ENCODE data around the gene HSD17B14. TPM values are rescaled to one million over a fixed set of nuclear protein-coding genes. Genes with fewer than 3 reads are reported as not detected.

Gene HSD17B14
- total and polyA plus RNA-seq, 2 of the 8 experiments (the other 6 are each of a cell fraction or from before 2014, with no cell fraction given): 8.4 to 25.5 TPM

DNA sequence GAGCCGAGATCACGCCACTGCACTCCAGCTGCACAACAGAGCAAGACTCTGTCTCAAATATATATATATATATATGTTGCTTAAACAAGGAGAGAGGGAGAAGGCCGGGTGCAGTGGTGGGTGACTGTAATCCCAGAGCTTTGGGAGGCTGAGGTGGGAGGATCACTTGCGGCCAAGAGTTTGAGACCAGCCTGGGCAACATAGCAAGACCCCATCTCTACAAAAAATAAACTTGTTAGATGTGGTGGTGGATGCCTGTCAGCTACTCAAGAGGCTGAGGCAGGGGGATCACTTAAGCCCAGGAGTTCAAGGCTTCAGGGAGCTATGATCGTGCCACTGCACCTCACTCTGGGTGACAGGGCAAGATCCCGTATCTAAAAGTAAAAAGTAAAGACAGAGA, 5.3 kb upstream of the HSD17B14 start:
- Histone ChIP-seq H3K27ac (ENCODE audit: low read depth, low read length) (no peak overlapping the region), H4K5ac (ENCODE audit: insufficient read length, low read depth, low read length) (no peak overlapping the region), H2BK20ac (ENCODE audit: low read length) (no peak overlapping the region), H4K91ac (replicated peaks; ENCODE audit: insufficient read length, low read length) (no peak overlapping the region), H3K4me3 (ENCODE audit: extremely low read depth in 1 of 4, insufficient read depth in 2 of 4, low read depth in 3 of 4, low read length in 4 of 4) (no peak overlapping the region), H3K79me2 (ENCODE audit: control insufficient read depth in 1 of 2, insufficient read depth in 2 of 2, low read length in 2 of 2) (no peaks in the 10 kb centered on the region), H3K9ac (replicated peaks in 1 of 4; ENCODE audit: extremely low read depth in 1 of 4, low read depth in 3 of 4, low read length in 3 of 4) (no peak overlapping the region), H2BK15ac (ENCODE audit: low read length) (no peak overlapping the region), H3K4me1 (replicated peaks in 1 of 4; ENCODE audit: control insufficient read depth in 3 of 4, insufficient read depth in 4 of 4, low read length in 3 of 4) (no peaks in the 10 kb centered on the region; a peak in 1 of 7 replicates), H3K23ac (ENCODE audit: insufficient read length) (no peak overlapping the region), H2BK12ac (ENCODE audit: low read depth, low read length) (no peak overlapping the region), H3K9me3 (ENCODE audit: insufficient read depth in 2 of 2, low read depth in 1 of 2, low read length in 1 of 2) (no peaks in the 10 kb centered on the region), H2AK5ac (ENCODE audit: low read depth, low read length) (no peak overlapping the region), H3K79me1 (ENCODE audit: low read depth, low read length) (no peaks in the 10 kb centered on the region), H2BK120ac (replicated peaks; ENCODE audit: low read depth, low read length) (no peak overlapping the region), H3K18ac (ENCODE audit: extremely low read depth, low read length) (no peak overlapping the region), H3K4me2 (ENCODE audit: insufficient read depth in 1 of 2, low read depth in 2 of 2, low read length in 2 of 2) (no peak overlapping the region), H2AFZ (ENCODE audit: low read length) (no peak overlapping the region), H3K4ac (replicated peaks; ENCODE audit: insufficient read length, low read depth, low read length) (no peak overlapping the region), H3K36me3 (ENCODE audit: control insufficient read depth in 2 of 4, insufficient read depth in 4 of 4, low read length in 3 of 4) (peaks cover under 1 to 15% (median 3%) of the 10 kb centered on the region in 4 experiments; a peak in 4 of 8 replicates), H2BK5ac (ENCODE audit: low read depth, low read length) (no peak overlapping the region), H3K27me3 (replicated peaks in 1 of 4; ENCODE audit: control insufficient read depth in 3 of 4, extremely low read depth in 1 of 4, insufficient read depth in 3 of 4, low read length in 3 of 4) (no peaks in the 10 kb centered on the region), H4K8ac (ENCODE audit: extremely low read depth, insufficient read depth, low read length) (no peak overlapping the region), H3K56ac (replicated peaks; ENCODE audit: insufficient read length, low read depth, low read length) (no peak overlapping the region), H3K14ac (ENCODE audit: insufficient read length) (no peak overlapping the region), H4K20me1 (replicated peaks in 1 of 2; ENCODE audit: control insufficient read depth in 1 of 2, insufficient read depth in 2 of 2, low read length in 2 of 2) (no peaks in the 10 kb centered on the region), H3K23me2 (ENCODE audit: low read depth, low read length) (peaks cover 4% of the 10 kb centered on the region; the same call in 1 of the 2 replicates)
- FAIRE-seq (no peak), DNase-seq (ENCODE audit: low read depth in 1 of 2, low spot score in 2 of 2) (no peak)
- POLR2A ChIA-PET (ENCODE audit: partially characterized antibody): interaction anchor here (0.6 to 1.5 kb wide), 3 partner anchors 124 to 211 kb away, joined by 3 to 4 read pairs (median 4); partner anchors contain the start of gene FTL
- no peak for TF ChIP-seq SIX5 (IDR thresholded peaks at IDR 0.05; ENCODE audit: low read depth, low read length)
- WGBS, 2 experiments (ENCODE audit: extremely low coverage in 1 of 2, insufficient coverage in 1 of 2, insufficient read length in 1 of 2, insufficient replicate concordance in 2 of 2, low coverage in 1 of 2, low lambda C conversion rate in 2 of 2, missing lambda C conversion rate in 1 of 2): 90% methylated on average over 6 of the region's 6 CpGs; no CpG with 5 or more reads in 1 of the 2 experiments
- CTCF ChIA-PET (ENCODE audit: partially characterized antibody): interaction anchor here (0.7 to 7.8 kb wide), 25 partner anchors 10 to 827 kb away, joined by 3 to 231 read pairs (median 6); no protein-coding TSS in a partner anchor

Measured in H1 (cell line).